HCT116 (cell line): ENCODE results near the gene BUB3. TPM values are rescaled to one million over a fixed set of nuclear protein-coding genes. Genes with fewer than 3 reads are reported as not detected.
A peak's percentile ranks its signal among the peaks of the same experiment; 100 is the strongest.

Source experiments
- ATAC-seq: fragments of 200-7000 bp; cut with Tn5 transposase; 2 replicates; pipeline ENCODE4 v1.9.1; 2020; ENCODE audit warnings: mild to moderate bottlenecking, moderate library complexity
- BruUV-seq: library from RNA; stranded (reverse); fragments of 400-500 nt; replicated peaks from 2 replicates; lab custom pipeline; 2021; lab: Mats Ljungman, UMichigan
- CTCF ChIA-PET: fragments of 300-600 bp; sonication (Branson Sonifier 250); formaldehyde crosslinking; loops from one replicate; lab custom pipeline; 2021; ENCODE audit warnings: antibody characterized with exemption; lab: Charles Lee
- POLR2A ChIA-PET: fragments of 300-600, 350-600 bp; sonication (Branson Sonifier 250); formaldehyde crosslinking; loops from one replicate; lab custom pipeline; 2021; ENCODE audit warnings: antibody characterized with exemption; lab: Charles Lee
- RAD21 ChIA-PET, 2 experiments: fragments of 300-600 bp; sonication (Branson Sonifier 250); formaldehyde crosslinking; loops; one replicate each; lab custom pipeline; 2023; ENCODE audit warnings: low total read pairs in 2 of 2; ENCODE audit not compliant: uncharacterized antibody in 2 of 2, unreplicated experiment in 2 of 2, low non-redundant PET in 1 of 2; lab: Charles Lee
- DNase-seq: peaks from one replicate; pipeline ENCODE4 v3.0.0-alpha.2; 2010; ENCODE audit warnings: low read depth, low spot score
- H2AFZ ChIP-seq: fragments of 200-600 bp; shearing (Covaris generic), sonication (generic); 2 replicates; pipeline ENCODE4 v1.6.1; 2017; ENCODE audit warnings: low read depth, mixed run types, mixed read lengths, antibody characterized with exemption, low read length; ENCODE audit not compliant: poor library complexity, severe bottlenecking
- H3K27ac ChIP-seq: 2 replicates; pipeline ENCODE4 v1.5.1; 2012; ENCODE audit warnings: low read depth, low read length
- H3K27me3 ChIP-seq: fragments of 200-600 bp; sonication (generic); 2 replicates; pipeline ENCODE4 v1.6.1; 2016; ENCODE audit warnings: mixed run types, low read length, mixed read lengths; ENCODE audit not compliant: insufficient read depth
- H3K36me3 ChIP-seq, 2 experiments: fragments of 200-500 bp in 1 of 2; fragments of 200-600 bp in 1 of 2; sonication (Bioruptor generic) in 1 of 2; sonication (generic) in 1 of 2; 2 replicates each; pipeline versions ENCODE4 v1.5.1 to v1.6.1; 2014 to 2016; ENCODE audit warnings: low read length in 2 of 2, inconsistent platforms in 1 of 2, mixed read lengths in 1 of 2, mixed run types in 1 of 2; ENCODE audit not compliant: insufficient read depth in 2 of 2, control insufficient read depth in 1 of 2
- H3K4me1 ChIP-seq, 2 experiments: fragments of 200-600 bp in 1 of 2; sonication (generic) in 1 of 2; 2 replicates each; pipeline versions ENCODE4 v1.5.1 to v1.6.1; 2012 to 2017; ENCODE audit warnings: low read length in 2 of 2, inconsistent platforms in 1 of 2, mild to moderate bottlenecking in 1 of 2, mixed read lengths in 1 of 2, mixed run types in 1 of 2, moderate library complexity in 1 of 2; ENCODE audit not compliant: insufficient read depth in 2 of 2, control insufficient read depth in 1 of 2
- H3K4me2 ChIP-seq: fragments of 200-600 bp; sonication (generic); 2 replicates; pipeline ENCODE4 v1.6.1; 2017; ENCODE audit warnings: mixed run types, low read length, mixed read lengths
- H3K4me3 ChIP-seq, 2 experiments: fragments of 200-600 bp in 1 of 2; sonication (generic) in 1 of 2; replicated peaks in 1 of 2; 2 replicates each; pipeline ENCODE4 v1.5.1; 2011 to 2016; ENCODE audit warnings: low read length in 2 of 2, control low read depth in 1 of 2, low read depth in 1 of 2, mild to moderate bottlenecking in 1 of 2, mixed read lengths in 1 of 2, mixed run types in 1 of 2
- H3K79me2 ChIP-seq: fragments of 200-600 bp; sonication (generic); 2 replicates; pipeline ENCODE4 v1.6.1; 2017; ENCODE audit warnings: mild to moderate bottlenecking, mixed run types, low read length, moderate library complexity, mixed read lengths; ENCODE audit not compliant: insufficient read depth
- H3K9ac ChIP-seq: fragments of 200-600 bp; sonication (generic); 2 replicates; pipeline ENCODE4 v1.6.1; 2016; ENCODE audit warnings: low read length, mixed read lengths
- H3K9me2 ChIP-seq: fragments of 200-600 bp; sonication (generic), shearing (Covaris generic); 2 replicates; pipeline ENCODE4 v1.6.1; 2017; ENCODE audit warnings: mixed run types, mild to moderate bottlenecking, moderate library complexity; ENCODE audit not compliant: insufficient read depth
- H3K9me3 ChIP-seq, 2 experiments: fragments of 200-500 bp in 1 of 2; fragments of 200-600 bp in 1 of 2; sonication (Bioruptor generic) in 1 of 2; sonication (generic) in 1 of 2; 2 replicates each; pipeline ENCODE4 v1.6.1; 2014 to 2017; ENCODE audit warnings: low read length in 2 of 2, mixed read lengths in 2 of 2, inconsistent platforms in 1 of 2, low read depth in 1 of 2, mild to moderate bottlenecking in 1 of 2, mixed run types in 1 of 2, moderate library complexity in 1 of 2; ENCODE audit not compliant: control insufficient read depth in 1 of 2, insufficient read depth in 1 of 2
- H4K20me1 ChIP-seq: fragments of 200-600 bp; sonication (generic), shearing (Covaris generic); 2 replicates; pipeline ENCODE4 v1.6.1; 2017; ENCODE audit warnings: mixed run types, mild to moderate bottlenecking, moderate library complexity; ENCODE audit not compliant: insufficient read depth
- ATF3 ChIP-seq: IDR thresholded peaks from 2 replicates; pipeline ENCODE4 v1.6.1; 2012
- ELF1 ChIP-seq: IDR thresholded peaks from 2 replicates; pipeline ENCODE4 v1.6.1; 2012; ENCODE audit warnings: low read depth, borderline replicate concordance
- EZH2 ChIP-seq: fragments of 200-600 bp; sonication (generic); IDR thresholded peaks from 2 replicates; pipeline ENCODE4 v1.6.1; 2017; ENCODE audit warnings: antibody characterized with exemption, mixed run types
- EZH2phosphoT487 ChIP-seq: fragments of 200-600 bp; IDR thresholded peaks from 2 replicates; pipeline ENCODE4 v1.6.1; 2018; ENCODE audit warnings: antibody characterized with exemption, borderline replicate concordance
- FOSL1 ChIP-seq: IDR thresholded peaks from 2 replicates; pipeline ENCODE4 v1.6.1; 2012; ENCODE audit warnings: low read depth
- POLR2AphosphoS5 ChIP-seq: IDR thresholded peaks from 2 replicates; pipeline ENCODE4 v1.6.1; 2011; ENCODE audit warnings: mild to moderate bottlenecking, low read depth, low read length, moderate library complexity
- ZFX ChIP-seq: fragments of 450-650 bp; IDR thresholded peaks from 2 replicates; pipeline ENCODE4 v1.6.1; 2017
- intact Hi-C: fragments of 100-400 bp; cut with micrococcal nuclease; formaldehyde crosslinking; loops from 2 replicates; pipeline ENCODE4 v1.10.0; 2022
- total RNA-seq: library from RNA; stranded (reverse); gene quantifications from one replicate; pipeline ENCODE4 v1.2.1, GENCODE V29; 2021; ENCODE audit not compliant: unreplicated experiment
- TF ChIP-seq, protein P1 (sequence below), 3 experiments: fragments of 200-600 bp in 1 of 3; sonication (generic) in 1 of 3; IDR thresholded peaks in 2 of 3; conservative IDR thresholded peaks in 1 of 3; 2 replicates each; pipeline ENCODE4 v1.5.1; 2012 to 2017; ENCODE audit warnings: low read depth in 2 of 3, low read length in 2 of 3, antibody characterized with exemption in 1 of 3, borderline replicate concordance in 1 of 3, control low read depth in 1 of 3, mild to moderate bottlenecking in 1 of 3, mixed read lengths in 1 of 3, mixed run types in 1 of 3, moderate library complexity in 1 of 3; ENCODE audit not compliant: insufficient read depth in 1 of 3
- TF ChIP-seq, protein P2 (sequence below): IDR thresholded peaks from 2 replicates; pipeline ENCODE4 v1.6.1; 2012

Gene BUB3
- total RNA-seq, 1 experiment from 2014 or later, result 271 TPM

DNA sequence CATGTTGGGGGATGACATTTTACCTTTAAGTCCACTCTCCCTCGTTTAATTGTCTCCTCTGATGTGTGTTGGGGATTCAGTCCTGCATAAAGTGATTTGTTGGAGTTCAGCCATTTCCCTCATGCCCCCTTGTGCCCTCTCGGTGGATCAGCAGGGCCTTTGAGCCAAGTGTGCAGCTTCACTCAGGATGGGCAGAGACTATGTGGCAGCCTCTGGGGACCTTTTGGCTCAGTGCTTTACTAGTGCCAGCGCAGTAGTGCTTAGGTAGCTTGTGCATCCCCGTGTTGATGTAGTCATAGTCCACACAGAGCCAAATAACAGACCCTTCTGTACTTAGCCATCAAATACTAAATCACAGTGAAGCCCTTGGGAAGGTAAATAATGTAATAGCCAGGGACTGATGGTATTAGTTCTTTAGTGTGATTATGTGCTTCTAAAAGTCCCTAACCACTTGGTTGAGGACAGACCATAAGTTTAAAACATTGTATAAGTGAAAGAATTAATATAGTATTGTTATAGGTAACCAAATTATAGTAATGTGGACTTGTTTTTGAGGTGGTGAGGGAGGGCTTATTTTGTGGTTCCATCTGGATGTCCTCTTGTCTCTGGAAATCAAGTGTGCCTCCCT is 11.4 kb downstream of the BUB3 start:
- peaks cover 48% of the 10 kb centered on the region; the same call in 1 of the 2 replicates for H4K20me1 ChIP-seq
- H3K4me1 ChIP-seq, result no peaks in the 10 kb centered on the region
- no peak overlapping the region for H3K27ac ChIP-seq
- no peak overlapping the region for H3K4me2 ChIP-seq
- H3K79me2 ChIP-seq, result peaks cover 99% of the 10 kb centered on the region
- BruUV-seq, result no TSS peak
- no peaks in the 10 kb centered on the region for H3K9me2 ChIP-seq
- H3K36me3 ChIP-seq, result peaks cover 68 to 84% of the 10 kb centered on the region in 2 experiments
- DNase-seq (no peak), ATAC-seq (peak; percentile 71)
- H3K9ac ChIP-seq, result no peak overlapping the region
- H3K9me3 ChIP-seq, result no peaks in the 10 kb centered on the region
- H3K4me3 ChIP-seq, result no peak overlapping the region
- ChIA-PET POLR2A (interaction anchor here (1.0 to 2.3 kb wide), 2 partner anchors 9 to 12 kb away, joined by 3 to 7 read pairs; partner anchors contain the start of gene BUB3), RAD21 (no interaction called here), CTCF (no interaction called here)
- no peaks in the 10 kb centered on the region for H3K27me3 ChIP-seq
- no peak overlapping the region for H2AFZ ChIP-seq
- intact Hi-C loops, result no loop called here
- no peak for TF ChIP-seq ATF3
- TF ChIP-seq, protein P1, sequence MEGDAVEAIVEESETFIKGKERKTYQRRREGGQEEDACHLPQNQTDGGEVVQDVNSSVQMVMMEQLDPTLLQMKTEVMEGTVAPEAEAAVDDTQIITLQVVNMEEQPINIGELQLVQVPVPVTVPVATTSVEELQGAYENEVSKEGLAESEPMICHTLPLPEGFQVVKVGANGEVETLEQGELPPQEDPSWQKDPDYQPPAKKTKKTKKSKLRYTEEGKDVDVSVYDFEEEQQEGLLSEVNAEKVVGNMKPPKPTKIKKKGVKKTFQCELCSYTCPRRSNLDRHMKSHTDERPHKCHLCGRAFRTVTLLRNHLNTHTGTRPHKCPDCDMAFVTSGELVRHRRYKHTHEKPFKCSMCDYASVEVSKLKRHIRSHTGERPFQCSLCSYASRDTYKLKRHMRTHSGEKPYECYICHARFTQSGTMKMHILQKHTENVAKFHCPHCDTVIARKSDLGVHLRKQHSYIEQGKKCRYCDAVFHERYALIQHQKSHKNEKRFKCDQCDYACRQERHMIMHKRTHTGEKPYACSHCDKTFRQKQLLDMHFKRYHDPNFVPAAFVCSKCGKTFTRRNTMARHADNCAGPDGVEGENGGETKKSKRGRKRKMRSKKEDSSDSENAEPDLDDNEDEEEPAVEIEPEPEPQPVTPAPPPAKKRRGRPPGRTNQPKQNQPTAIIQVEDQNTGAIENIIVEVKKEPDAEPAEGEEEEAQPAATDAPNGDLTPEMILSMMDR (IDR thresholded peaks at IDR 0.05 in 2 of 3, conservative IDR thresholded peaks at IDR 0.05 in 1 of 3; ENCODE audit: borderline replicate concordance in 1 of 3, insufficient read depth in 1 of 3, low read depth in 2 of 3, low read length in 2 of 3), result peak in 2 of 3 experiments; percentile 36 to 44; a peak in 3 of 6 replicates
- no peak for TF ChIP-seq EZH2phosphoT487
- TF ChIP-seq FOSL1, result no peak

DNA sequence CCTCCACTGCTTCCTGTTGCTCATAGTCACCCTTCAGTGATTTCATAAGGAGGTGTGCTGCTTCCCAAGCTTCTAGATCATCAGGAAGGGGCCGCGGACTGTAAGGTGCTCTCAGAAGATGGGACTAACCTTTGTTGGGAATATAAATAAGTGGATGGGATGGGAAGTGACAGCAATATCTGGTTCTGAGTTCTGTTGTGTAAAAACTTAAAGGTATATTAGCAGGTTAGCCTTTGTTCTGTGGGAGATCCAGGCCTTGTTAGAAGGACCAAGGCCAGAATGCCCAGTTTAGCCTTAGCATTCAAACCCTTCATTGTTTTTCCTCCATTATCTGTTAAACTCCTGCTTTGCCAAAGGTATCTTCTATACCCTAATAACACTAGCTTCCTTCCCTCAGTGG is 12.4 kb downstream of the BUB3 start:
- ChIA-PET RAD21 (no interaction called here), CTCF (no interaction called here), POLR2A (no interaction called here)
- no peak for DNase-seq
- no peak overlapping the region for H3K9ac ChIP-seq
- H3K27ac ChIP-seq, result no peak overlapping the region
- H4K20me1 ChIP-seq, result peaks cover 42% of the 10 kb centered on the region; the same call in 1 of the 2 replicates
- TF ChIP-seq EZH2phosphoT487 (no peak), ELF1 (no peak), POLR2AphosphoS5 (0 out of 2 replicates have a peak, but pooled peaks have one; percentile 16), FOSL1 (no peak), ZFX (no peak), EZH2 (no peak)
- TF ChIP-seq, protein P2, sequence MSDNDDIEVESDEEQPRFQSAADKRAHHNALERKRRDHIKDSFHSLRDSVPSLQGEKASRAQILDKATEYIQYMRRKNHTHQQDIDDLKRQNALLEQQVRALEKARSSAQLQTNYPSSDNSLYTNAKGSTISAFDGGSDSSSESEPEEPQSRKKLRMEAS, result no peak
- TF ChIP-seq, protein P1 (IDR thresholded peaks at IDR 0.05 in 2 of 3, conservative IDR thresholded peaks at IDR 0.05 in 1 of 3; ENCODE audit: borderline replicate concordance in 1 of 3, insufficient read depth in 1 of 3, low read depth in 2 of 3, low read length in 2 of 3), result no peak
- BruUV-seq, result no TSS peak
- intact Hi-C loops, result no loop called here
- H3K4me1 ChIP-seq, result no peaks in the 10 kb centered on the region
- no peak overlapping the region for H3K4me3 ChIP-seq
- H3K4me2 ChIP-seq, result no peak overlapping the region
- peaks cover 96% of the 10 kb centered on the region for H3K79me2 ChIP-seq
- no peaks in the 10 kb centered on the region for H3K9me2 ChIP-seq
- no peak for ATAC-seq
- H3K36me3 ChIP-seq, result peaks cover 60 to 76% of the 10 kb centered on the region in 2 experiments
- H3K27me3 ChIP-seq, result no peaks in the 10 kb centered on the region
- H2AFZ ChIP-seq, result no peak overlapping the region
- no peaks in the 10 kb centered on the region for H3K9me3 ChIP-seq
